ENCODE data around the gene SH3PXD2B. TPM values are rescaled to one million over a fixed set of nuclear protein-coding genes. Genes with fewer than 3 reads are reported as not detected.

SH3PXD2B gene
- total and polyA plus RNA-seq, 10 donors, result 2.0 to 31.8 (median 9.9) TPM

GRCh38 chr5:172441262-172441751 lies 13.0 kb downstream of the SH3PXD2B start:
- H3K27ac ChIP-seq, result no peak overlapping the region

GRCh38 chr5:172440486-172440885 lies 13.8 kb downstream of the SH3PXD2B start:
- intact Hi-C loops (cut with DNase I; ENCODE audit: low total_unique reads), result no loop called here
- Histone ChIP-seq H3K36me3 (no peaks in the 10 kb centered on the region), H3K9me3 (no peaks in the 10 kb centered on the region), H3K27me3 (replicated peaks in 1 of 7) (peaks cover 0 to 49% (median 0%) of the 10 kb centered on the region in 7 donors), H3K4me3 (no peak overlapping the region), H3K27ac (no peak overlapping the region), H3K4me1 (peaks cover 0 to 28% (median 15%) of the 10 kb centered on the region in 6 donors)
- WGBS, 5 donors, result 90 to 94% (median 93%) methylated on average over 7 of the region's 7 CpGs
- no peak for DNase-seq
- TF ChIP-seq POLR2AphosphoS5 (IDR thresholded peaks at IDR 0.05), result no peak
- TF ChIP-seq CTCF (IDR thresholded peaks at IDR 0.05 in 8 of 11, conservative IDR thresholded peaks at IDR 0.05 in 3 of 11), result no peak
- TF ChIP-seq POLR2A (IDR thresholded peaks at IDR 0.05), result no peak

More at GRCh38 chr5:172441262-172441751, 13.0 kb downstream of the SH3PXD2B start:
- H3K27me3 ChIP-seq (replicated peaks in 1 of 7), result peaks cover 0 to 53% (median 7%) of the 10 kb centered on the region in 7 donors
- no peak for DNase-seq
- intact Hi-C loops (cut with DNase I; ENCODE audit: low total_unique reads), result no loop called here
- no peaks in the 10 kb centered on the region for H3K36me3 ChIP-seq
- no peak for TF ChIP-seq POLR2AphosphoS5 (IDR thresholded peaks at IDR 0.05)
- no peak for TF ChIP-seq POLR2A (IDR thresholded peaks at IDR 0.05)
- no peak for TF ChIP-seq CTCF (IDR thresholded peaks at IDR 0.05 in 8 of 11, conservative IDR thresholded peaks at IDR 0.05 in 3 of 11)
- H3K4me3 ChIP-seq, result no peak overlapping the region
- WGBS, 5 donors, result 88 to 94% (median 92%) methylated on average over 14 of the region's 14 CpGs
- H3K9me3 ChIP-seq, result no peaks in the 10 kb centered on the region
- peaks cover 0 to 28% (median 15%) of the 10 kb centered on the region in 6 donors for H3K4me1 ChIP-seq

- Histone ChIP-seq H3K27ac (no peak overlapping the region), H3K27me3 (replicated peaks in 1 of 7) (peaks cover 0 to 44% (median 0%) of the 10 kb centered on the region in 7 donors), H3K36me3 (no peaks in the 10 kb centered on the region), H3K4me3 (no peak overlapping the region), H3K4me1 (peaks cover 0 to 28% (median 15%) of the 10 kb centered on the region in 6 donors), H3K9me3 (no peaks in the 10 kb centered on the region)
- intact Hi-C loops (cut with DNase I; ENCODE audit: low total_unique reads), result no loop called here
- no peak for DNase-seq
- TF ChIP-seq CTCF (IDR thresholded peaks at IDR 0.05 in 8 of 11, conservative IDR thresholded peaks at IDR 0.05 in 3 of 11) (no peak), POLR2A (IDR thresholded peaks at IDR 0.05) (no peak), POLR2AphosphoS5 (IDR thresholded peaks at IDR 0.05) (no peak)
- WGBS, 5 donors, result 80 to 96% (median 86%) methylated on average over 18 to 22 of the region's 22 CpGs
Observed at GRCh38 chr5:172439785-172440477, 14.4 kb downstream of the SH3PXD2B start.

GRCh38 chr5:172438319-172438668 lies 16.0 kb downstream of the SH3PXD2B start:
- Histone ChIP-seq H3K4me3 (no peak overlapping the region), H3K4me1 (peaks cover 0 to 20% (median 11%) of the 10 kb centered on the region in 6 donors), H3K27me3 (replicated peaks in 1 of 7) (peaks cover 0 to 29% (median 0%) of the 10 kb centered on the region in 7 donors), H3K27ac (no peak overlapping the region), H3K9me3 (no peaks in the 10 kb centered on the region), H3K36me3 (no peaks in the 10 kb centered on the region)
- no peak for DNase-seq
- WGBS, 5 donors, result 34 to 75% (median 67%) methylated on average over 6 of the region's 6 CpGs
- intact Hi-C loops (cut with DNase I; ENCODE audit: low total_unique reads), result no loop called here
- TF ChIP-seq POLR2A (IDR thresholded peaks at IDR 0.05) (no peak), POLR2AphosphoS5 (IDR thresholded peaks at IDR 0.05) (no peak), CTCF (IDR thresholded peaks at IDR 0.05 in 8 of 11, conservative IDR thresholded peaks at IDR 0.05 in 3 of 11) (no peak)
